ENCODE results near the gene MED29.

The MED29 gene

DNA sequence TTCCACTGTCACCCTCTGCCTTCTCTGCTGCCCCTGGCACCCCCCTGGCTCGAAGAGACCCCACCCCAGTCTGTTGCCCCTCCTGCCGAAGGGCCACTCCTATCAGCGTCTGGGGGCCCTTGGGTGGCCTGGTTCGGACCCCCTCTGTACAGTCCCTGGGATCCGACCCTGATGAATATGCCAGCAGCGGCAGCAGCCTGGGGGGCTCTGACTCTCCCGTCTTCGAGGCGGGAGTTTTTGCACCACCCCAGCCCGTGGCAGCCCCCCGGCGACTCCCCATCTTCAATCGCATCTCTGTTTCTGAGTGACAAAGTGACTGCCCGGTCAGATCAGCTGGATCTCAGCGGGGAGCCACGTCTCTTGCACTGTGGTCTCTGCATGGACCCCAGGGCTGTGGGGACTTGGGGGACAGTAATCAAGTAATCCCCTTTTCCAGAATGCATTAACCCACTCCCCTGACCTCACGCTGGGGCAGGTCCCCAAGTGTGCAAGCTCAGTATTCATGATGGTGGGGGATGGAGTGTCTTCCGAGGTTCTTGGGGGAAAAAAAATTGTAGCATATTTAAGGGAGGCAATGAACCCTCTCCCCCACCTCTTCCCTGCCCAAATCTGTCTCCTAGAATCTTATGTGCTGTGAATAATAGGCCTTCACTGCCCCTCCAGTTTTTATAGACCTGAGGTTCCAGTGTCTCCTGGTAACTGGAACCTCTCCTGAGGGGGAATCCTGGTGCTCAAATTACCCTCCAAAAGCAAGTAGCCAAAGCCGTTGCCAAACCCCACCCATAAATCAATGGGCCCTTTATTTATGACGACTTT, 17.4 kb downstream of the MED29 start:
- no peaks in the 10 kb centered on the region for H3K36me3 Mint-ChIP-seq (ENCODE audit: low read depth)
- H3K4me3 Mint-ChIP-seq, result peak overlapping the region; percentile 89
- H3K27me3 Mint-ChIP-seq (ENCODE audit: low read depth, poor library complexity), result peaks cover 11% of the 10 kb centered on the region
- no peaks in the 10 kb centered on the region for H3K9me3 Mint-ChIP-seq
- peaks cover 59% of the 10 kb centered on the region for H3K4me1 Mint-ChIP-seq
- TF ChIP-seq, protein P1, sequence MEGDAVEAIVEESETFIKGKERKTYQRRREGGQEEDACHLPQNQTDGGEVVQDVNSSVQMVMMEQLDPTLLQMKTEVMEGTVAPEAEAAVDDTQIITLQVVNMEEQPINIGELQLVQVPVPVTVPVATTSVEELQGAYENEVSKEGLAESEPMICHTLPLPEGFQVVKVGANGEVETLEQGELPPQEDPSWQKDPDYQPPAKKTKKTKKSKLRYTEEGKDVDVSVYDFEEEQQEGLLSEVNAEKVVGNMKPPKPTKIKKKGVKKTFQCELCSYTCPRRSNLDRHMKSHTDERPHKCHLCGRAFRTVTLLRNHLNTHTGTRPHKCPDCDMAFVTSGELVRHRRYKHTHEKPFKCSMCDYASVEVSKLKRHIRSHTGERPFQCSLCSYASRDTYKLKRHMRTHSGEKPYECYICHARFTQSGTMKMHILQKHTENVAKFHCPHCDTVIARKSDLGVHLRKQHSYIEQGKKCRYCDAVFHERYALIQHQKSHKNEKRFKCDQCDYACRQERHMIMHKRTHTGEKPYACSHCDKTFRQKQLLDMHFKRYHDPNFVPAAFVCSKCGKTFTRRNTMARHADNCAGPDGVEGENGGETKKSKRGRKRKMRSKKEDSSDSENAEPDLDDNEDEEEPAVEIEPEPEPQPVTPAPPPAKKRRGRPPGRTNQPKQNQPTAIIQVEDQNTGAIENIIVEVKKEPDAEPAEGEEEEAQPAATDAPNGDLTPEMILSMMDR (IDR thresholded peaks at IDR 0.05), result no peak
- no peak for DNase-seq
- H3K27ac Mint-ChIP-seq, result peak overlapping the region; percentile 48

DNA sequence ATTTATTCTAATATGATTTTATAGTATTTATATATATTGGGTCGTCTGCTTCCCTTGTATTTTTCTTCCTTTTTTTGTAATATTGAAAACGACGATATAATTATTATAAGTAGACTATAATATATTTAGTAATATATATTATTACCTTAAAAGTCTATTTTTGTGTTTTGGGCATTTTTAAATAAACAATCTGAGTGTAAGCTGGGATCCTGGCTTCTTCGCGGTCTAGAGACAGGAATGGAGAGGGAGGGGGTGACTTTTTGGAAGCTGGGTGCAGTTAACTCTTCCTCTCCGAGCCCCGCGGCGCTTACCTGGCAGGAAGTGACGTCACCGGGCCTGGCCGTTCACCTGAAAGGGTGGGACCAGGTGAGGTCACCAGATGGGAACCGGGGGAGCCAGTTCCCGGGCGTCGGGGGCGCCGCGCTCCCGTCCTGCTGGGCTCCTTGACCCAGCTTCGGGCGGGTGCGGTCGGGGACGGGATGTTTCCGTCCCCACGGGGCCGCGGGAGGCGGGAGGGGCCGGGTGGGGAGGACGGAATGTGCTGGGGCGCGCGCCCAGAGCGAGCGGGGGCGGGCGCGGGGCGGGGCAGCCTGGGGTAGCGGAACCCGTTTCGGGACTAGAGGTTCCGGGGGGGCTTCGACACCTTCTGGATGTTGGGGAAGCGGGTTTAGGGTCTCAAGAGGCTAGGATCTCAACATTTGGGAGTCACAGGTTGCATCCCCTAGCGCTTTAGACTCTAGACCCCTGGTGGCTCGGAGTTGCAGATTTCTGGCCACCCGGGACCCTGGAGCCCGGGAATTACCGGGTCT, 18.2 kb downstream of the MED29 start:
- TF ChIP-seq, protein P1 (IDR thresholded peaks at IDR 0.05), result no peak
- no peak overlapping the region for H3K27ac Mint-ChIP-seq

DNA sequence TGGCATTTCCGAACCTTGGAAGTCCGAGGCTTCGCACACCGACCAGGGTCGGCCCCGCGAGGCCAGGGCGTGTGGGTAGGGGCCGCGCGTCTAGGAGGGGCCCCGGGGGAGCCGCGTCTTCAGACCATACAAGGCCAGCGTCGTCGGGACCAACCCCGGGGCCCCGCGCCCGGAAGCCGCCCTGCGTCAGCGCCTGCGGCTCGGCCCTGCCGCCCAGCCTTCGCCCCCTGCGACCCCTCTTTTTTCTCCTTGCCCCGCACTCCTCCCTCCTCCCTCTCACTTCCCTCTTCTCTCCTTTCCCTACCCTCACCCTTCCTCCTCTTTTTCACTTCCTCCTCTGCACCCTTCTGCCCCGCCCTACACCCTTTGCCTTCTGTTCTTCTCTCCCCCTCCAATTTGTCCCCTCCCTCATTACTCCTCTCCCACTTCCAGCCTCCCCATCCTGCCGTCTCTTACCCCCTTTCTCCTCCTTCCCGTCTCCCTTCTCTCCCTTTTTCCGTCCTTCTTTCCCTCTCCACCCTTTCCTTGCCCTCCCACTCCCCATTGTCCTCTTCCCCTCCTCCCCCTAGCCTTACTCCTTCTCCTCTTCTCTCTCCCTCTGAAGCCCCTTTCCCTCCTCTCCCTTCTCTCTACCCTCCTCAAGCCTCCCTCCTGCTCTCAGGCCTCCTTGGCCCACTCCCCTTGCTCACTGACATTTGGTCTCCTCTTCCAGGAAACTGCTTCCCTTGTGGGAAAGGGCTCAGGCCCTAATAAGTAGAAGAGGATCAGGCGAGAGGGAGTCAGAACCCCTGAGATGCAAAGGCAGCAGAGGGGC, 19.0 kb downstream of the MED29 start:
- Mint-ChIP-seq H3K27me3 (ENCODE audit: low read depth, poor library complexity) (peaks cover 11% of the 10 kb centered on the region), H3K4me1 (peaks cover 63% of the 10 kb centered on the region), H3K36me3 (ENCODE audit: low read depth) (peaks cover 5% of the 10 kb centered on the region), H3K4me3 (peak overlapping the region; percentile 98), H3K9me3 (no peaks in the 10 kb centered on the region), H3K27ac (peak overlapping the region; percentile 37)
- TF ChIP-seq, protein P1 (IDR thresholded peaks at IDR 0.05), result no peak
- DNase-seq, result peak; percentile 59

More for the DNA sequence above, 18.2 kb downstream of the MED29 start:
- H3K4me1 Mint-ChIP-seq, result peaks cover 60% of the 10 kb centered on the region
- peak; percentile 66 for DNase-seq
- H3K27me3 Mint-ChIP-seq (ENCODE audit: low read depth, poor library complexity), result peaks cover 11% of the 10 kb centered on the region
- no peaks in the 10 kb centered on the region for H3K9me3 Mint-ChIP-seq
- peak overlapping the region; percentile 98 for H3K4me3 Mint-ChIP-seq
- H3K36me3 Mint-ChIP-seq (ENCODE audit: low read depth), result peaks cover 3% of the 10 kb centered on the region

DNA sequence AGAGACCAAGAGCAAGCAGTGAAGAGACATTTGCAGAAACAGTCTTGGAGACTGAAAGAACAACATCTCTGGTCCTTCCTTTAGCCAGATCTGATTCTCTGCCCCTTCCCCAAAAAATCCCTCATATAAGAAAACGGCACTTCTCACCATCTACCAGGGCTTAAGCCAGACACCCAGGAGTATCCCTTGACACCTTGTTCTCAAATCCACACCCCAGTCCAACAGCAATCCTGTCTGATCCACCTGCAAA, 19.6 kb downstream of the MED29 start:
- H3K4me1 Mint-ChIP-seq, result peaks cover 67% of the 10 kb centered on the region
- peaks cover 11% of the 10 kb centered on the region for H3K27me3 Mint-ChIP-seq (ENCODE audit: low read depth, poor library complexity)
- TF ChIP-seq, protein P1 (IDR thresholded peaks at IDR 0.05), result no peak
- peaks cover 5% of the 10 kb centered on the region for H3K36me3 Mint-ChIP-seq (ENCODE audit: low read depth)
- H3K9me3 Mint-ChIP-seq, result no peaks in the 10 kb centered on the region
- H3K4me3 Mint-ChIP-seq, result peak overlapping the region; percentile 98
- H3K27ac Mint-ChIP-seq, result peak overlapping the region; percentile 37
- DNase-seq, result no peak

DNA sequence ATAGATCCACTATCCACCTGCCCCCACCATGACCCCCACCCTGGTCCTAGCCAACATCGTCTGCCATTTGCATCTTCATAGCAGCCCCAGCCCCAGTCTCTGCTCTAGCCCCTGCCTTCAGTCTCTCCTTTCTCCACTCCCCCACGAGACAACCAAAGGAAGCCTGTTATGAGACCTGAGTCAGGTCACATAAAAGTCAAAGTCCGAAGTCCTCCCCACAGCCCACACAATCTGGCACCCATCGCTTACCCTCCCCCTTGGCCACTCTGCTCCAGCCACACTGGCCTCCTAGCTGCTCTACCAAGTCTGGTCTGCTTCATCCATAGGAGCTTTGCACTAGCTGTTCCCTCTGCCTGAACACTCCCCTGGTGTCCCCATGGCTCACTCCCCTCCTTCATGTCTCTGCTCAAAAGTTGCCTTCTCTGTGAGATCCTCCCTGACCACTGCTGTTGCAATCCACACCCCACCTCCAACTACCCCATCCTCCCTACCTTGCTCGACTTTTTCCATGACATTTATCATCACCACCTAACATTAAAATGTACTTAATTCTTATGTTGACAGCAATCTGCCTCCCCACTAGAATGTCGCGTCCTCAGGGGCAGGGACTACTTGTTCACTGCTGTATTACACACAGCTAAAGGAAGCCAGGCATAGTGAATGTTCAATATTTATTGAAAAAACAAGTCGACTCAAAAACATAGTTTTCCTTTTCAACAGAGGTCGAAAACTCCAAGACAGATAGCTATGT, 20.1 kb downstream of the MED29 start:
- no peak for DNase-seq
- Mint-ChIP-seq H3K36me3 (ENCODE audit: low read depth) (peaks cover 5% of the 10 kb centered on the region), H3K27ac (peak overlapping the region; percentile 37), H3K27me3 (ENCODE audit: low read depth, poor library complexity) (peaks cover 7% of the 10 kb centered on the region), H3K9me3 (no peaks in the 10 kb centered on the region), H3K4me1 (peaks cover 68% of the 10 kb centered on the region), H3K4me3 (peak overlapping the region; percentile 98)
- TF ChIP-seq, protein P1 (IDR thresholded peaks at IDR 0.05), result no peak

All from nephron progenitor cell (in vitro differentiated cells).